HG03378 (cell line): Measurements from ENCODE around the gene MIPEP.
"Not testable (repeated sequence)": the region's sequence is repeated elsewhere in the genome, so short reads cannot be mapped to it uniquely, and the experiment has no call there.

Experiments used
- ATAC-seq: cut with Tn5 transposase; IDR thresholded peaks from one replicate; pipeline ENCODE4 v1.9.1; 2021; ENCODE audit warnings: mild to moderate bottlenecking, moderate library complexity; ENCODE audit not compliant: unreplicated experiment

MIPEP gene

DNA sequence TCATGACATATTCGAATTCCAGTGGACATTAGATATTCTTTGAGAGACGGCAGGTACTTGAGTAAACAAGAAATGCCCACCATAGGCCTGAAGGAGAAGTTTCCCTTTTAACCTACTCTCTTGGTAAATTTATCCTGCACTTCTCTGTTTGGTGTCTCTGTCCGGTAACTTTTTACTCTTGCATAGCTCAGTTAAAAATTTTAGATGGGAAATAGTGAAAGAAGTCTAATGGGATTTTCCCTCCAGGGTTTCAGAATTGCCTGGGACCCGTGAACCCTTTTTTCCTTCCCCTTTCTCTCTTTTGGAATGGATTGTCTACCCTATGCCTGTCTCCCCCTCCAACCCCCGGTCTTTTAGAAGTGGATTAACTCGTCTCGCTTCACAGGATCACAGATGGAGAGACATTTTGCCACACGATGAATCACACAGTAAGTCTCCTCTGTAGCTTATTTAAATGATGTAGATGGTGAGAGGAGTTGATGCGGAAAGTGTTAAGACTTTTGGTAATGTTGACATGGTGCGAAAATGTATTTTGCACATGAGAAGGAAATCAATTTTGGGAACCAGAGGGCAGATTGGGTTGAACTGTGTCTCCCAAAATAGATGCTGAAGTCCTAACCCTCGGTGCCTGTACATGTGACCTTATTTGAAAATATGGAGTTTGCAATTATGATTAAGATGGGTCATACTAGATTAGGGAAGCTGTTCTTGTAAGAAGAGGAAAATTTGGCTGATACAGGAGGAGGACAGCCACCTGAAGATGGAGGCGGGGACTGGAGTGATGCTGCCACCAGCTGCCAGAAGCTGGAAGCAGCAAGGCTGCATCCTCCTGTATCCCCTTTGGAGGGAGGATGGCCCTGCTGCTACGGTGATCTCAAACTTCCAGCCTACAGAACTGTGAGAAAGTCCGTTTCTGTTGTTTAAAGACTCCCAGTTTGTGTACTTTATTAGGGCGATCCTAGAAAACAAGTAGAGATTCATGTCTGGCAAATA lies 711 bp upstream of the MIPEP start:
- ATAC-seq, result no peak

DNA sequence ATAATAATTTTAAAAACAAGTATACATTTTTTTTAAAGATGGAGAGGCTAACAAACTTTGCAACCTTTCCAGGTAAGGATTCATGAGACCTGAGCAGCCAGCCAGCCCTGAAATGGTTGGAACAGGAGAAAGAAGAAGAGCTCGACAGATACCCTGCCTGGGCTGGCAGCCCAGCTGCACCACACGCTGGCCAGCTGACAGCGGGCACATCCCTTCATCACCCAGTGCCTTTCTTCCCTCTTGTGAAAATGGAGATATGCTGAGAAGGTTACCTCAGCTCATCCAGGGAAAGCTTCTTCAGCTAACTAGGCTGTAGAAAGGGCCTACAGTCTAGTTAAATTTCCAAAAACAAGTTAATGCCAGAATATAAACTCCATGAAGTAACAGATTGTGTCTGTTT lies 4.8 kb downstream of the MIPEP start:
- not testable (repeated sequence) for ATAC-seq

DNA sequence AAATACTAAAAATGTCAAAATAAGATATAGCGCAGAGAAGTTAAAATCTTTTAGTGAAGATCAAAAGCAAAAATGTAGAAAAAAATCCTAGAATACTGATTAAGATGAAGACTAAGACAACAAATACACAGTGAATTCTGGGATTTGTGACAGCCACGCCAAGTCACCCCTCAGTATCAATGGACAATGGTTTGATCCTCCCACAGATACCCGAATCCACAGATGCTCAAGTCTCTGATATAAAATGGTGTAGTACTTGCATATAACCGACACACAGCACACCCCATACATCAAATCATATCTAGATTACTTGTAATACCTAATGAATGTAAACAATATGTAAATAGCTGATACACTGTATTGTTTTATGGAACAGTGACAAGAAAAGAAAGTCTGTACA lies 5.9 kb downstream of the MIPEP start:
- ATAC-seq, result no peak

DNA sequence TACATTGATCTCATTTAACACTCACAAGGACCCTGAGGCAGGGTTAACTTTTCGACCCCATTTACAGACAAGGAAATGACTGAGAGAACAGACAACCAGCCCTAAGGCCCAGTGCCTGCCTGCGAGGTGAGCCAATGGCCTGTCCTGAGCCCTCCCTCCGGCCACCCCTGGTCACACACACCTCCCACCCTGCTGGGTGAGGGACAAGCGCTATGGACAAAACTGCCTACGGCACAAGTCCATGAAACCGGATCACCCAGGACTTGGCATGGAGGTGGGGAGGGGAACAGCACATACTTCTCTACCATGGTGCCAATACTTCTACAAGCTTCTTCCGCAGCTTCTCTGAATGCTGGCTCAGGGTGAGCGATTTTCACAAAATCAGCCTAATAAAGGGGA lies 7.8 kb downstream of the MIPEP start:
- ATAC-seq, result not testable (repeated sequence)

DNA sequence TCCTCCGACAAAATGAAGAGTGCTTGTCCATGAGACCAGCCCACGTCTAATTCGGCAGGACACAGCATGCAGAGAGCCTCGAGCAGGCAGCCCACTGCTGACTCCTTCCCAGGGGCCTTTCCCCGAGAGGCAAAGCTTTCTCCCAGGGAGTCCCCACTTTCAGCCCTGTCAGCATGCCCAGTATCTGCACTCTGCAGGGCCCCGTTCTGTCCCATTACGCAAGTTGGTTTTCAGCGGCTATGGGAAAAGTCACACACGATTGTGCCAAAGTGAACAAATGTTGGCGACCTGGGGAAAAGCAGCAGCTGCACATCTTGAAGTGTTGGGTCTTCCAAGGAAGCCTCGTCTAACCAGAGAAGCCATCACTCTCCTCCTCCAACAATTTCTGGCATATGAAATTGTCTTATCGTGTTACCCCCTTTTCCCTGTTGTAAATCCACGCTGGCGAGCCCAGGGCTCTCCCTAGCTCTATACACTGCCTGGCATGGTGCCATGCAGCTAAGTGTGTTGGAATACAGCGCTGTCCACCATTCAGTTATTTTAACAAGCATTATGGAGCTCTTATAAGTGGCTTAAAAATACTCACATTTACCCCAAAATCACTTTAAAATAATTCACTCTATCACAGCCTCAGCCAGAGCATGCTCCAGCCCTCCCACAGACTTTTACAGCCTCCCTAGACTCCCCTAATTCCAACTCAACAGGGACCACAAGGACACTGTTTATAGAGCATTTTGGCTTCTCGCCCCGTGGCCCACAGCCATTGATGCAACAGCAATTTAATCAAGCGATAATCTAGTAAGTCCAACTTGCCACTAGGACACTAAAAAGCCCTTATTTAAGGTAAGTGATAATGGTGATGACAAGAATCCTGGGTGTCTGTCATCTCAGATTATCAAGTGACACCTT lies 8.5 kb downstream of the MIPEP start:
- not testable (repeated sequence) for ATAC-seq

DNA sequence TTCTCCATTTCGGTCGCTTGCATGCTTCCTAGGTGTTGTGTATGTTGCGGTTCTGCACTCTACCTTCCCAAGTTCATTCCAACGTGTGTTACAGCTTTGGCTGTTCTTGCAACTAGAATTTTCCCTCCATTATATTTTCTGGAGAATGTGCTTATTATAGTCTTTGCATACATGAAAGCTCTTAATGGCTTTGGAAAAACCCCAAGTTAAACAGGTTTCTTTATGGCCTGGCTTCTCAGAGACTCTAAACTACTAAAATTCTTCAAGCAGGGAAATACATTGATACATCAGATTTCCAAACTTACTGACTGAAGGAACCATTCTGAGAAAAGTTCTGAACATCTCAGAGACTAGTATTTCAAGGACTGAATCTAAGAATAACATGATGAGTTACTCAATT lies 11.9 kb downstream of the MIPEP start:
- no peak for ATAC-seq

DNA sequence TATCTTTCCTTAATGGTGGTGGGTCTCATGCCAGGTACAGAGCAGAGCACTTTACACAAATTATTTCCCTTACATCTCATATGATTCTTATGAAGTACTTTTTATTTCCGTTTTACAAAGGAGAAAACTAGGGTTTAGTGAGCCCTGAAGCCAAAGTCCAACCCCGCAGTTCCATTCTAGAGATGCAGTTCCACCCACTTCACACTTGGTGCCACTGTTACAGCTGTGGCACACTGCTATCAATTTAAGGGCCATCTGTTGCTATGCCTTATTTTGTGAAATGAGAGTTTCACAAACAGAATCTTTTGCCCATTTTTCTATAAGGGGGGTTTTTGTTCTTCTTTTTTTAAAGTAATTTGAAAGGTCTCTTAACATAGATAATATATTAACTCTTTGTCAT lies 12.9 kb downstream of the MIPEP start:
- no peak for ATAC-seq

DNA sequence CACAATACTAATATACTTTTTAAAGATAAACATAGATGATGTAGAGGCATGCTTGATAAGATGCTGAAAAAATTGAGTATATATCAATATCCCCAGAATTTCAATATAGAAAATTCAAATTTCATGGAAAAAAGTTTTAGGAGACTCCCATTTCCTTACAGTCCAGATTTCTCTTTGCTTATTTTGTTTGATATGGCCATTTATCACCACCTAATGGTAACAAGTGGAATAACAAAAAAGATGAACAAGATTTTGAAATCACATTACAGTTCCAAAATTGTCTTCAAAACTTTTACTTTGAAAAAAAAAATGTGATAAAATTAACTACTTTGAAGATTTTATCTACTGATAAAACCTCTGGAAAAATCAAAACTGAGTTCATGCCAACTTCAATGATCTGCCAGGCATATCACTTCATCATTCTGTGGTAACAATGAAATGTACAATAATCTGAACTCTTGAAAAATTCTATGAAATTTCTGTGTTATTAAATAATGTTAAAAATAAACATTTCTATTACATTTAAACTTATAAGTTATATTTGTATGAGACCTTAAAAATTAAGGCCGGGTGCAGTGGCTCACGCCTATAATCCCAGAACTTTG lies 17.5 kb downstream of the MIPEP start:
- no peak for ATAC-seq

DNA sequence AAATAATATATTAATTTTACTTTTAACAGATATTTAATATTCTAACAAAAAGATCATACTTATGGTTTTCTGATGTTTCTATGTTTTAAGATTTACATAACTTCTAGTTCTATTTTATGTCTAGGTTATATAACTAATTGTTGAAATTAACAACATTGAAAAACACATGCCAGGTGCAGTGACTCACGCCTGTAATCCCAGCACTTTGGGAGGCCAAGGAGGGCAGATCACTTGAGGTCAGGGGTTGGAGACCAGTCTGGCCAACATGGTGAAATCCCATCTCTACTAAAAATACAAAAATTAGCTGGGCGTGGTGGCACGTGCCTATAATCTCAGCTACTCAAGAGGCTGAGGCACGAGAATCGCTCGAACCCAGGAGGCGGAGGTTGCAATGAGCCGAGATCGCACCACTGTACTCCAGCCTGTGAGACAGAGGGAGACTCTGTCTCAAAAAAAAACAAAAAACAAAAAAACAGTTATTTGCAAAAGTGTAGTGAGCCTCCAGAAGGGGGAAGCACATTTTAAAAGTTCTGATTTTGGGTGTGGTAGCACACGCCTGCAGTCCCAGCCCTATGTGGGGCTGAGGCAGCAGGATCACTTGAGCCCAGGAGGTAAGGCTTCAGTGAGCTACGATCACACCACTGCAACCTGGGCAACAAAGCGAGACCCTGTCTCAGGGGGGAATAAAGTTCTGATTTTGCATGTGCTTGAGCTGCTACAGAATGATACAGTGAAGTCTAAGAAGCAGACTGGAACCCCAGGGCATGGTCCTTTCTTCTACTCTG lies 18.7 kb downstream of the MIPEP start:
- no peak for ATAC-seq

DNA sequence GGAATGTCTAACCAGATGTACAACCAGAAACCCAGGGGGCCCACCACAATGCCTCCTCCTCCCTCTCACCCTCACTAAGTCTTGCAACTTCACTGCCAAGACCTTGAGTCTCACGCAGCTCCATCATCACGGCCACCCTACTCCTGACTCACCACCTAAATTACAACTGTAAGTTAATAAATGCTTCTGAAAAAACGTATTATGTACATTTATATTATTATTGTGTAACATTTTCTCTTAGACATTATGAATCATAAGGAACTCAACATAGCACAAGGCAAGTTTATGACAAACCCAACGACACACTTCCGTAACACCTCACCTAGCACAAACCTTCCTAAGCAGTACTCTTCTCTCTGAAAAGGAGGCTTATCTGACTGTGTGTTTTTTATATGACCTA lies 20.7 kb downstream of the MIPEP start:
- ATAC-seq, result no peak

DNA sequence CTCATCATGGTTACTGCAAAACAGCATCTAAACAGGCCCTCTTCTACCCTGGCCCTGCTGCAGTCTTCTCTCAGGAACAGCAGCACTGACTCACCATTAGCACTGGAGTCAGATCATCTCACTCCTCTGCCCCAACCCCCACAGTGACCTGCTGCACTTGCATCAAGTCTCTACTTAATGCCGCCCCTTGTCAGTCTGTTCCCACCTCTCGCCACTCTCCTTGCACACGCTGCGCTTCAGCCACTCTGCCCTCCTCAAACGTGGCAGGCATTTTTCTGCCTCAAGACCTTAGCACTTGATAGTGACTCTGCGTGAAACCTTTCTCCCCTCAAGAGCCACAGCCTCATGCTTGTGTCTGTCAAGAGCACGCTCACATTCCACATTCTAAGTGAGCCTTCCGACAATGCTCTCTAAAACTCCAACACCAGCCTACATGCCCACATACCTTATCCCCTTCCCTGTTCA lies 22.1 kb downstream of the MIPEP start:
- no peak for ATAC-seq

DNA sequence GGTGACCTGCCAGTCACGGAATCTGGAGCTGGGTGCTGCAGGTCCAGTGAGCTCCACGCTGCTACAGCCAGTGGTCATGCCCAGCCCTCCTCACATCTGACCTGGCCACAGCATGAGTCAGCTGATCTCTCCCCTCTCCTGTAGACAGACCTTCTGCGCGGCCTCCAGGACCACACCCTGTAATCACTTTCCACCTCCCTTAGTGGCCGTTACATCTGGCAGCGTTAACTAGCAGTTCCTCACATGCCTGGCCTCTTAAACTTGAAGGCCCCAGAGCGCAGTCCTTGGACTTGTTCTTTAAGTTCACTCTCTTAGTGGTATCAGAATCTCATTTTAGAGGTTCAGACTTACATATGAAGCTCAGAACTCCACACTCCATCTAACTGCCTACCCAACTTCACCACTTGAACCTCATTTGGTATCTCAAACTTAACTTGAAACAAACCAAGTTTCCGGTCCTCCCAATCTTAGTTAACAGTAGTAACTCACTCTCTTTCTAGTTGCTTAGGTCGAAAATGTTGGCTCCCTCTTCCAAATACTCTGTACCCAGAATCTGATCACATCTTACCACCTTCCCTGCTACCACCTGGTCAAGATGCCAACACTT lies 22.7 kb downstream of the MIPEP start:
- ATAC-seq, result no peak

DNA sequence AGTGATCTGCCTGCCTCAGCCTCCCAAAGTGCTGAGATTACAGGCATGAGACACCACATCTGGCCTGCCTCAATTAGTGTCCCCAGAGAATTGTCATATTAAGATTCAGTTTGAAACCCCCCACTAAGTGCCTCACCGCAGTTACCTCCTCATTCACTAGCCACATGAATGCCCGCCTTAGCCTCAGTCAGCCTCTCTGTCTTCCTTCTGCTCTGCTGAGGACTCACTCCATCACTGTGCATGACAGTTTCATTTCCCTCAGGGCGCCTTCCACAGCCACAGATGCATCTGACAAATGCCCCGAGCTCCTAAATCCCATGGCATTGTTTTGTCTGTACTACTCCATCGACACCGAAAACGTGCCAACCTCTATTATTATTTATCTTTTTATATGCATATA lies 23.3 kb downstream of the MIPEP start:
- no peak for ATAC-seq

DNA sequence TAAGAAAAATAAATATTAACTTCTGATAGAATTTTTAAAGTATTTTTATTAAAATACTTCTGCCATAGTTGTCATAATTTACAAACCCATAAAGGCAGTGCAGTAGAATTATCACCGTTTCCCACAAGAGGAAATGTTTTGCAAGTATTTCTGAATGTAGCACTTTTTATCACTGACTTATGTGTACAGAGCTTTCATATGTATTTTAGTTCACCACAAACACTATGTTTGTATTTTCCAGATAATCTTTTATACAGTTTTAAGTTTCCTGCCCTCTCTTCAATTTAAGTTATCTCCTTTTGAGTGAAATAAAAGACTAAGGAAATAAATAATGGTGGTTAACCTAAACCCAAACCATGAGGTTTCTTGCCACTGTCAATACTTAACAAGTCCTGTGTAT lies 24.2 kb downstream of the MIPEP start:
- no peak for ATAC-seq

DNA sequence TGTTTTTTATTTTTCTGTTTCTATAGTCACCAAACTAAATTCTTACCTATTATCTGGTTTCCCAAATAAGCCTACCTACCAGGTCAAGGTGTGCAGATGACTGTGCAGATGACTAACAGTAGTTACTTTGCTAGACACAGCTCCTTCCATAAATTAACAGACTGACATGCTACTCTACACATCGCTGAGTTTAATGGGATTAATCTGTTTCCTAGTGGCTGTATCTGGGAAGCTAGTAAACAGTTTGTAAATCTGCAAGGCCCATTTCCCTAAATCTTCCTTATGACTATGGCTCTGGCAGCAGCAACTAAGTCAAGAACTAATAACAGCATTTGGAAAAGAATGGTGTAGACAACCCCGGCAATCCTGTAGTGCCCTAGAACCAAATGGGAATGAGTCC lies 27.9 kb downstream of the MIPEP start:
- no peak for ATAC-seq

DNA sequence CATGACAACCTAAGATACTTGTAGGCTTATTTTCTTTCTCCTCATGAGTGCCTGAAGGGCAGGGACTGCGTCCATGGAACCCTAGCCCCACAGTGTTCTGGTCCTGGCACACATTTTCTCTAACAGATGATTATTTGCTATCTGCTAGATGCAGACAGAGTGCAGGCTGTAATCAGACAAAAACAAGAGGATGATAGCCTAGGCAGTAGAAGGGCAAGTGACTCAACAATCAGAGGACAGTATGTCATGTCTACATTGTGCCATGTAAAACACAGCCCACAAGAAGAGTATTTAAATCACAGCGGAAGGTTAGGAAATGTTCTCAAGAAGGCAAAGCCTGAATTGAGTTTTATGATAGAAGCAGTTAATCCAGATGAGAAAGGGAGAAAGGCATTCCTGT lies 29.3 kb downstream of the MIPEP start:
- no peak for ATAC-seq

DNA sequence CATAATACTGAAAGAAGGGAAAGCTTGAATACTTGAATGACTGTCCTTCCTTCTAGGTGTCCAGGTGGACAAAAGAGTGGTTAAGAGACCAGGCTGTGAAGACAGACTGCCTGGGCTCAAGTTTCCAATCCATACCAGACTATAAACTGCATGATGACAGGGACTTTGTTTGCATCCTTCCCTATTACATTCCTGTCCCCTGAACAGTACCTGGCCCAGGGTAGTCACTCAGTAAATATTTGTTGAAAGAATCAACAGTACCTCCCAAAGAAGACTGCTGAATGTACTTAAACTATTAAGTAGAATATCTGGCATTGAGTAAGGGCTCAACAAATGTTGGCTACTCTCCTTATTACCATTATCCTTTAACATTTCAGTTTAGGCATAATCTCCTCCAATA lies 29.7 kb downstream of the MIPEP start:
- ATAC-seq, result no peak

DNA sequence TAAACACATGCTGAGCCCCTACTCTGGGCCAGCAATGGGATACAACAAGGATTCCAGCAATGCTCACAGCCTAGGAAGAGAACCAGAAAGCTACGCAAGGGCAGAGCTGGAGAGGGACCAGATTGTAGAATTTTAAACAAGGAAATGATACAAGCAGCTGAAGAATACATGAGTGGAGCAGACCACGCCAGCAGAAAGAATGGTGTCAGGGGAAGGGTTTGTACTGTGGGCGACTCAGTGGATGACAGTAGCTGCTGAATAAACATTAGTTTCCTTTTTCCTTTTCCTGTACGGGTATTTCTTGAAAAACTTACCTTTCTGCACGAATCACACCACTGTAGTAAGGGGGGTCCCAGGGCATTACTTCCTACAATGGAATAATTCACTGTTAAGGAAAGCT lies 30.7 kb downstream of the MIPEP start:
- ATAC-seq, result no peak

DNA sequence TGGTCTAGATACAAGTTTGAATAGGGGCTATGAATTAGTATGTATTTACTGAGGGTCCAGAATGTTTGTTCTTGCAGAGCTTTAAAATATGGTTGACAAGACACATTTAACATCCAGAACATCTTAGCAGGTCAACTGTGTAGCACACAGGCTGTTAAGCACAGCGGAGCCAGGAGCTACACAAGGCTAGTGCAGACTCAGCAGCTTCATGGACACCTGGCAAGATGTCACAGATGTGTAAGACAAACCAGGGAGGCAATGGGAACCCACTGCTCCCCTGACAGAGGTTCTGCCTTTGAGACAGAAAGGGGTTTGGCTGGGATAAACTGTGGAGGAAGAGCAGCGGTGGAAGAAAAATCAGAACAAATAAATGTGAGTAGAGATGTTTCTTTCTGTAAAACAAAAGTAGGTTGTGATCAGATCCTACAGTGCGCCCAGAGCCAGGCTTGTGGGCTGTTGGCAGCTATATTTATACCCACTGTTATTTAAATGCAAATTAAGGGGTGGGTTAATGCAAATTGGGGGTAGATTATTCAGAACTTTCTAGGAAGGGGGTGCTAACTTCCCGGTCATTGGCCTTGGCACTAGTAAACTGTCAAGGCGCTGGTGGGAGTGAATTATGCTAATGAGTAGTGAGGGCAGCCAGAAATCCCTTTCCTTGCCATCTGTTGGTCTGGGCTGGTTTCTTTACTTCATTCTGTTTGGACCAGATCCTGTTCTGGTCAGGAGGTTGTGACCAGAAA lies 33.0 kb downstream of the MIPEP start:
- no peak for ATAC-seq
